Bronchial epithelial cell (primary cell): Measurements from ENCODE around the gene HEBP1. TPM values are rescaled to one million over a fixed set of nuclear protein-coding genes. Genes with fewer than 3 reads are reported as not detected.

ENCODE experiments used
- DNase-seq: peaks from one replicate; pipeline ENCODE4 v3.0.0-alpha.2; 2010; ENCODE audit warnings: low read depth
- FAIRE-seq: peaks from 2 replicates; lab custom pipeline; 2011; peaks lifted over from hg19 to GRCh38; lab: Jason Lieb, UNC
- H3K27me3 ChIP-seq: 2 replicates; pipeline ENCODE4 v1.5.1; 2011; ENCODE audit warnings: low read length; ENCODE audit not compliant: control insufficient read depth, insufficient read depth
- H3K36me3 ChIP-seq: 2 replicates; pipeline ENCODE4 v1.5.1; 2011; ENCODE audit warnings: low read length; ENCODE audit not compliant: control insufficient read depth, insufficient read depth
- H3K4me3 ChIP-seq: 2 replicates; pipeline ENCODE4 v1.5.1; 2011; ENCODE audit warnings: mild to moderate bottlenecking, low read depth, low read length, control low read depth
- total RNA-seq: library from RNA; depleted of rRNA; stranded (reverse); fragments of >200 nt; gene quantifications from 2 replicates; pipeline ENCODE4 v1.2.1, GENCODE V29; 2014
- TF ChIP-seq, protein P1 (sequence below): IDR thresholded peaks from 2 replicates; pipeline ENCODE4 v1.5.1; 2011; ENCODE audit warnings: mild to moderate bottlenecking, moderate library complexity, low read length, control low read depth, inconsistent platforms; ENCODE audit not compliant: insufficient read depth, severe bottlenecking

HEBP1 gene
- total RNA-seq, 1 donor from 2014 or later: 4.2 TPM

DNA sequence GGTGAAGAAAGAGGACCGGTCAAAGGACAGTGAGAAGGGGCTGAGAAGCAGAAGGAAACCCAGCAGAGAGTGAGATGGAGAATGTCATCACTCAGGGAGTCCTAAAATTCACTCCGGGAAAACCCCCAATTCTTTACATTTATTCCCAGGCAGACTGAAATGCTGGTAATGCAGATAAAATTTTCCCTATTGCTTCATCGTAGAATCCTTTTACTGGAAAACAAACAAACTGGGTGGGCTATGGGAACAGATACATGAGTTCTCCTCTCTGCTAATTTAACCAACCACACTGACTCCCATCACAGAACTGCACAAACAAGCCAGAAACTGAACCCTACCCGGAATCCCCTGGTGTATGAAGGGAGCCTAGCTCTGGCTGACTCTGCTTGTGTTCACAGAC, 20.9 kb downstream of the HEBP1 start:
- peaks cover 12% of the 10 kb centered on the region for H3K36me3 ChIP-seq
- no peaks in the 10 kb centered on the region for H3K27me3 ChIP-seq
- FAIRE-seq (no peak), DNase-seq (no peak)
- TF ChIP-seq, protein P1, sequence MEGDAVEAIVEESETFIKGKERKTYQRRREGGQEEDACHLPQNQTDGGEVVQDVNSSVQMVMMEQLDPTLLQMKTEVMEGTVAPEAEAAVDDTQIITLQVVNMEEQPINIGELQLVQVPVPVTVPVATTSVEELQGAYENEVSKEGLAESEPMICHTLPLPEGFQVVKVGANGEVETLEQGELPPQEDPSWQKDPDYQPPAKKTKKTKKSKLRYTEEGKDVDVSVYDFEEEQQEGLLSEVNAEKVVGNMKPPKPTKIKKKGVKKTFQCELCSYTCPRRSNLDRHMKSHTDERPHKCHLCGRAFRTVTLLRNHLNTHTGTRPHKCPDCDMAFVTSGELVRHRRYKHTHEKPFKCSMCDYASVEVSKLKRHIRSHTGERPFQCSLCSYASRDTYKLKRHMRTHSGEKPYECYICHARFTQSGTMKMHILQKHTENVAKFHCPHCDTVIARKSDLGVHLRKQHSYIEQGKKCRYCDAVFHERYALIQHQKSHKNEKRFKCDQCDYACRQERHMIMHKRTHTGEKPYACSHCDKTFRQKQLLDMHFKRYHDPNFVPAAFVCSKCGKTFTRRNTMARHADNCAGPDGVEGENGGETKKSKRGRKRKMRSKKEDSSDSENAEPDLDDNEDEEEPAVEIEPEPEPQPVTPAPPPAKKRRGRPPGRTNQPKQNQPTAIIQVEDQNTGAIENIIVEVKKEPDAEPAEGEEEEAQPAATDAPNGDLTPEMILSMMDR: no peak
- no peak overlapping the region for H3K4me3 ChIP-seq

DNA sequence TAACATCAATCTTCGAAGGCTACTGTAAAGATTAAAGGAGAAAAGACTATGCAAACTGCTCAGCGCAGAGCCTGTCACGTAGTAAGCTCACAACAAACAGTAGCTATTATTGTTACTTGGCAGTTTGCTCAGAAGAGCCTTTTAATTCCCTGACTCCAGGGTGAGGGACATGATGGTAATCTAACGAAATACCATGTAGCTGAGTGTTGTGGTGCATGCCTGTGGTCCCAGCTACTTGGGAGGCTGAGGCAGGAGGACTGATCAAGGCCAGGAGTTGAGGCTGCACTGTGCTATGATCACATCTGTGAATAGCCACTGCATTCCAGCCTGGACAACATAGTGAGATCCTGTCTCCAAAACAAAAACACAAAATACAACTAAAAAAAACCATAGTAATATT, 22.8 kb downstream of the HEBP1 start:
- FAIRE-seq (no peak), DNase-seq (no peak)
- TF ChIP-seq, protein P1: no peak
- Histone ChIP-seq H3K27me3 (no peaks in the 10 kb centered on the region), H3K4me3 (no peak overlapping the region), H3K36me3 (peaks cover 19% of the 10 kb centered on the region)

DNA sequence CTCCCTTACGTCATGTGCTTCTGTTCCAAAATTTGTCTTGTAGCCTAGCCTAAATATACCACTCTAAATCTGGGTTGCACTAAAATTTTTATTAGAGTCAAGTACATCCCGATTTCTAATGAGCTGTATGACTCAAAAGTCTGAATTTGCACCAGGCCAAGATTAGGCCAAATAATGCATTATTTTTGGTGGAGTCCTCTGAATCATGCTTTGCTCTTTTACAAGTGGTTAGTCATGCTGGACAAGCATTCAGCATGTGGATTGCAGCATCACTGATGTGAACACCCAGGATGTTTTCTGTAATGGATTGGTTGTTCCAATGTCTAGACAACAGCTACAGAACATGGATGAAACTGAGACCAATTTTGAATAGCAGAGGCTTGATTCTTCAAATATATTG, 23.7 kb downstream of the HEBP1 start:
- TF ChIP-seq, protein P1: no peak
- no peak overlapping the region for H3K4me3 ChIP-seq
- peaks cover 19% of the 10 kb centered on the region for H3K36me3 ChIP-seq
- DNase-seq (peak; percentile 97), FAIRE-seq (no peak)
- H3K27me3 ChIP-seq: no peaks in the 10 kb centered on the region

DNA sequence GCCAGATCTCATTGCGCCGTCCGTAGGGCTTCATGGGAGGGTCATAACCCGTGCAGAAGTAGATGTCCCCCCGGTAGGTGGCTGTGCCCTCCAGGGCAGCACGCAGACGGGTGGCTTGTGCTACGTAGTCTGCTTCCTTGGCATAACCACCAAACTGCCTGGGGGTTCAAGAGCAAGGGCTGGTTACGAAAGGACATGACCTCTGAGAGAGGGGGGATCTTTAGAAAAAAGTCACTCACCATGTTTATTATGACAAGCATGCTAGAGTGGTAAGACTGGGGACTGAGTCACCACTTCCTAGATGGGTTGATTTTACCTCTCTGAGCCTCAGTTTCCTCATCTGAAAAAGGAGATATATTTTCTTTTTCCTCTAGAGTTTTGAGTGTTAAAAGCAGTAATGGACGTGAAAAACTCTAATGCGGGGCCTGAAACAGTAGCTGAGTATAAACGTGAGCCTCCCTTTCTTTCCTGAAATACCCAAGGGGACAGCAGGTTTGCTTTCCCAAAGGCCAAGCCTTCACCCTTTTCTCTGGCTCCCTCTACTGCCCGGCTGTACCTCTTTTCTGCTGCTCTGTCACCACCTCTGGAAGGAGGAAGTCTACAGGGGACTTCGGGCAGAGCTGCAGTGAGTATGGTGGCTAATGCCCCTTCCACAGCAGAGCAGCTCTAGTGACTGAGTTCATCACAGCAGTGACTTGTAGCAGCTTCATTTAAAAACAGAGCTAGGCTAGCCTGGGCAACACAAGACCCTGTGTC, 24.6 kb downstream of the HEBP1 start:
- no peak for FAIRE-seq
- TF ChIP-seq, protein P1: peak; percentile 58

DNA sequence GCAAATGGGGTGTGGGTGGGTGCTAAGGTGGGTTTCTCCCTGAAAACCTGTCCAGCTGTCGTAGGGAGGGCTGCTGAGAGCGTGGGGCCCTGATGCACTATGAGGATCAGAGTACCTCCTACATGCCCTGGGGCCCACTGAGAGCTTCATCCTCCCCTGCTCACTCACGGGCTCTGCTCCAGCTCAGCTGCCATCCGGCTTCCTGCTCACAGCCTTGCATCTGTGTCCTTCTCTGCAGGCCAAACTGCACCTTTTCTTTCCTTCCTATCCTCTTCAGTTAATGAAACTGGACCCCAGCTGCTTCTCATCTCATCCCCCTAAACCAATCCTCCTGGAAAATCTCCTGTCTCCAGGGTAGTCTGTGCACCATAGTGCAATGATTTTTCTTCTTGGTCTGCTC, 25.9 kb downstream of the HEBP1 start:
- DNase-seq: no peak
- TF ChIP-seq, protein P1: no peak
- Histone ChIP-seq H3K4me3 (no peak overlapping the region), H3K36me3 (peaks cover 11% of the 10 kb centered on the region), H3K27me3 (no peaks in the 10 kb centered on the region)
- no peak for FAIRE-seq

More for the DNA sequence above, 24.6 kb downstream of the HEBP1 start:
- Histone ChIP-seq H3K4me3 (no peak overlapping the region), H3K27me3 (no peaks in the 10 kb centered on the region), H3K36me3 (peaks cover 17% of the 10 kb centered on the region)
- DNase-seq: peak; percentile 48
